Endodermal cell (in vitro differentiated cells): ENCODE results near the gene MEGF11. TPM values are rescaled to one million over a fixed set of nuclear protein-coding genes. Genes with fewer than 3 reads are reported as not detected.

Experiments
- DNase-seq: peaks from one replicate; pipeline ENCODE4 v3.0.0-alpha.2; 2017
- H3K27ac ChIP-seq: 2 replicates; pipeline ENCODE4 v1.5.1; 2013; ENCODE audit warnings: mild to moderate bottlenecking, low read depth, low read length, moderate library complexity
- H3K27me3 ChIP-seq: 2 replicates; pipeline ENCODE4 v1.6.1; 2013; ENCODE audit warnings: mild to moderate bottlenecking, low read length, moderate library complexity; ENCODE audit not compliant: insufficient read depth, control insufficient read depth, poor library complexity, severe bottlenecking
- H3K36me3 ChIP-seq: 2 replicates; pipeline ENCODE4 v1.7.0; 2013; ENCODE audit warnings: mild to moderate bottlenecking, low read length, moderate library complexity; ENCODE audit not compliant: control insufficient read depth, insufficient read depth
- H3K4me1 ChIP-seq: one replicate; pipeline ENCODE4 v1.7.0; 2013; ENCODE audit warnings: low read length; ENCODE audit not compliant: control insufficient read depth, insufficient read depth
- H3K4me3 ChIP-seq: 2 replicates; pipeline ENCODE4 v1.5.1; 2013; ENCODE audit warnings: mild to moderate bottlenecking, low read length, moderate library complexity
- H3K9ac ChIP-seq: 2 replicates; pipeline ENCODE4 v1.6.1; 2013; ENCODE audit warnings: mild to moderate bottlenecking, low read length, moderate library complexity; ENCODE audit not compliant: poor library complexity, severe bottlenecking; ENCODE audit errors: extremely low read depth
- H3K9me3 ChIP-seq: 2 replicates; pipeline ENCODE4 v1.6.1; 2013; ENCODE audit warnings: mild to moderate bottlenecking, low read length, moderate library complexity; ENCODE audit not compliant: control insufficient read depth
- H3K27ac Mint-ChIP-seq: 2 replicates; pipeline ENCODE4 v1.8.0; 2020; ENCODE audit warnings: mixed read lengths
- H3K27me3 Mint-ChIP-seq: 2 replicates; pipeline ENCODE4 v1.8.0; 2021; ENCODE audit warnings: mild to moderate bottlenecking, mixed read lengths; ENCODE audit not compliant: insufficient read depth
- H3K36me3 Mint-ChIP-seq: 2 replicates; pipeline ENCODE4 v1.8.0; 2020; ENCODE audit warnings: low read depth, mixed read lengths
- H3K4me1 Mint-ChIP-seq: 2 replicates; pipeline ENCODE4 v1.8.0; 2020; ENCODE audit warnings: mixed read lengths
- H3K4me3 Mint-ChIP-seq: 2 replicates; pipeline ENCODE4 v1.8.0; 2020; ENCODE audit warnings: mild to moderate bottlenecking, moderate library complexity, mixed read lengths
- H3K9me3 Mint-ChIP-seq: 2 replicates; pipeline ENCODE4 v1.8.0; 2020; ENCODE audit warnings: mild to moderate bottlenecking, mixed read lengths
- WGBS, 2 experiments: methylation state at CpG; one replicate each; pipeline versions ENCODE4 v1.1.5 to v1.1.7; 2013; ENCODE audit warnings: missing lambda C conversion rate in 2 of 2, mixed read lengths in 1 of 2; ENCODE audit not compliant: insufficient coverage in 1 of 2, insufficient read length in 1 of 2; 5-methylcytosine and 5-hydroxymethylcytosine counted together
- total RNA-seq, 2 donors: library from RNA; stranded (reverse); fragmentation: NEBNext Ultra II Directional in 1 of 2; extraction: Animal tissue kit (Norgen Biotek cat#: 25700) in 1 of 2; gene quantifications; 2 replicates in 1 of 2; 3 replicates in 1 of 2; pipeline ENCODE4 v1.2.1, GENCODE V29; 2021
- TF ChIP-seq, protein P1 (sequence below): fragments of 200-600 bp; sonication (generic); conservative IDR thresholded peaks from 2 replicates; pipeline ENCODE4 v1.5.0; 2021; ENCODE audit warnings: antibody characterized with exemption, mild to moderate bottlenecking

Gene MEGF11
- total RNA-seq, 2 donors from 2014 or later, result 0.73 to 1.2 TPM

DNA sequence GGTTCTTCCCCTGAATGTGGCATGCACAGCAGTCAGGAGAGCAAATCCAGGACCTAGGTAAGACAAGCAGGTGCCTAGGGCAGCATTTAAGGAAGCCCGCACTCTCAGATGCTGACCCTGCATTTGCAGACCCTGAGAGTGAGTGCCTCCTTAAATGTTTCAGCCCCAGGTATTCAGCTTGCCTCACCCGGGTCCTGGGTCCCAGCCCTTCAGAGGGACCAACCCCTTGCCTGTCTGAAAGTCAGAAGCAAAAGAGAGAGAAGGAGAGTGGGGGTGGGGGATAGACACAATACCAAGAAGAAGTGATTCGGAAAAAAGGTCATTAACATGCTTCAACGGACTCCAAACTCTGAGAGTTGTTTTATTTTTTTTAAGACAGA is 75.0 kb downstream of the MEGF11 start:
- TF ChIP-seq, protein P1, sequence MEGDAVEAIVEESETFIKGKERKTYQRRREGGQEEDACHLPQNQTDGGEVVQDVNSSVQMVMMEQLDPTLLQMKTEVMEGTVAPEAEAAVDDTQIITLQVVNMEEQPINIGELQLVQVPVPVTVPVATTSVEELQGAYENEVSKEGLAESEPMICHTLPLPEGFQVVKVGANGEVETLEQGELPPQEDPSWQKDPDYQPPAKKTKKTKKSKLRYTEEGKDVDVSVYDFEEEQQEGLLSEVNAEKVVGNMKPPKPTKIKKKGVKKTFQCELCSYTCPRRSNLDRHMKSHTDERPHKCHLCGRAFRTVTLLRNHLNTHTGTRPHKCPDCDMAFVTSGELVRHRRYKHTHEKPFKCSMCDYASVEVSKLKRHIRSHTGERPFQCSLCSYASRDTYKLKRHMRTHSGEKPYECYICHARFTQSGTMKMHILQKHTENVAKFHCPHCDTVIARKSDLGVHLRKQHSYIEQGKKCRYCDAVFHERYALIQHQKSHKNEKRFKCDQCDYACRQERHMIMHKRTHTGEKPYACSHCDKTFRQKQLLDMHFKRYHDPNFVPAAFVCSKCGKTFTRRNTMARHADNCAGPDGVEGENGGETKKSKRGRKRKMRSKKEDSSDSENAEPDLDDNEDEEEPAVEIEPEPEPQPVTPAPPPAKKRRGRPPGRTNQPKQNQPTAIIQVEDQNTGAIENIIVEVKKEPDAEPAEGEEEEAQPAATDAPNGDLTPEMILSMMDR, result no peak
- Mint-ChIP-seq H3K9me3 (no peaks in the 10 kb centered on the region), H3K4me1 (peaks cover 51% of the 10 kb centered on the region), H3K27ac (no peak overlapping the region), H3K36me3 (no peaks in the 10 kb centered on the region), H3K27me3 (no peaks in the 10 kb centered on the region), H3K4me3 (no peak overlapping the region)
- 60 to 63% methylated on average over 2 to 4 of the region's 4 CpGs for WGBS, 2 experiments
- H3K27ac ChIP-seq, result no peak overlapping the region
- H3K36me3 ChIP-seq, result no peaks in the 10 kb centered on the region
- peak; percentile 68 for DNase-seq
- H3K27me3 ChIP-seq, result no peaks in the 10 kb centered on the region
- H3K4me3 ChIP-seq, result no peak overlapping the region
- peaks cover 19% of the 10 kb centered on the region for H3K4me1 ChIP-seq
- no peaks in the 10 kb centered on the region for H3K9me3 ChIP-seq
- H3K9ac ChIP-seq, result no peak overlapping the region

DNA sequence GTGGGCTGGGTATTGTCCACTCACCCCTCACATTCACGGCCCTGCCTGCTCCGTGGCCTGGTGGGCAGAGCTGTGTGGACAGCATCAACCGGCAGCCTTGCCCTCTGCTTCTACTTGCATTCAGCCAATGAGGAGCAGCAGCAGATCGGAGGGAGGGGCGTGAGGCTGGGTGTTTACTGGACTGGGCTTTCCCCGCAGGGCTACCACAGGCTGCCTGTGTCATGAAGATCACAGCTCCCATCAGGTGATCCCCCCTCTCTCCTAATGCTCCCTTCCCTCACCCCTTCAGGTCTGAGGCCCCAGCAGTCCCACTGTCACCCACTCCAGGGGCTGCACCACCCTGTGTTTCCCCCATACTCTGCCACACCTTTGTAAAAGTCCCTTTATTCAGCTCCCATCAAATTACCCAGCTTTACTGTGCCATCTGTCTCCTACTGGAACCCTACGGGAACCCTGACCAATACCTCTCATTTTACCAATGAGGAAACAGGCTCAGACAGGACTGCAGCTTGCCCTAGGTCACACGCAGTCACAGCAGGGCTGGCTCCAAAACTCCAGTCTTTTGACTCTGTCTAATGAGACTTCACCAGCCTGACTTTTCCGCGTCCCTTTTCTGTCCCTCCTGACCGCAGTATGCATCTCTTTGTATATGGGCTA is 81.1 kb downstream of the MEGF11 start:
- H3K27me3 Mint-ChIP-seq, result no peaks in the 10 kb centered on the region
- no peak overlapping the region for H3K4me3 ChIP-seq
- 81 to 92% methylated on average over 4 to 11 of the region's 11 CpGs for WGBS, 2 experiments
- no peaks in the 10 kb centered on the region for H3K36me3 ChIP-seq
- H3K4me1 Mint-ChIP-seq, result peaks cover 10% of the 10 kb centered on the region
- H3K4me3 Mint-ChIP-seq, result no peak overlapping the region
- no peaks in the 10 kb centered on the region for H3K9me3 Mint-ChIP-seq
- H3K27ac ChIP-seq, result no peak overlapping the region
- H3K36me3 Mint-ChIP-seq, result no peaks in the 10 kb centered on the region
- TF ChIP-seq, protein P1, result no peak
- no peaks in the 10 kb centered on the region for H3K9me3 ChIP-seq
- DNase-seq, result peak; percentile 69
- no peak overlapping the region for H3K27ac Mint-ChIP-seq
- H3K4me1 ChIP-seq, result no peaks in the 10 kb centered on the region
- no peak overlapping the region for H3K9ac ChIP-seq
- no peaks in the 10 kb centered on the region for H3K27me3 ChIP-seq

DNA sequence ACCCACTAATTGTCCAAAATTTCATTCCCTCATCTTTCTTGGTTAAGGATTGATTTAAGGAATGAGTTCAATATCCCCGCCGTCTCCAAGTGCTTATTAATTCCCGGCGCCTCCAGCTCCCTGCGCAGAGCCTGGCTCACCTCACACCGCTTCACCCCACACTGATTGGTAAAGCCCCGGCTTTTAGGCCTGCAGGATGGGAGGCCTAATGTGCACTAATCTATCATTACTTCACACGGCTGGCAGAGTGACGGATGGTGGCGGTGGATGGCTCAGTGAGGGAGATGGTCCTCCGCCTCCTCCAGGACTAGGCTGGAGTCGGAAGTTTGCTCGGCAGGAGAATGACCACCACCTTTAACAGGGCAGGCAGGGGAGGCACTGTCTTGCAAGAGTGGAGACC is 81.7 kb downstream of the MEGF11 start:
- no peaks in the 10 kb centered on the region for H3K27me3 Mint-ChIP-seq
- no peaks in the 10 kb centered on the region for H3K36me3 ChIP-seq
- no peaks in the 10 kb centered on the region for H3K9me3 ChIP-seq
- H3K4me3 Mint-ChIP-seq, result no peak overlapping the region
- no peaks in the 10 kb centered on the region for H3K4me1 ChIP-seq
- WGBS, 2 experiments, result 89 to 96% methylated on average over 9 to 13 of the region's 13 CpGs
- no peak overlapping the region for H3K27ac ChIP-seq
- H3K9me3 Mint-ChIP-seq, result no peaks in the 10 kb centered on the region
- H3K27me3 ChIP-seq, result no peaks in the 10 kb centered on the region
- H3K9ac ChIP-seq, result no peak overlapping the region
- no peak overlapping the region for H3K27ac Mint-ChIP-seq
- H3K4me1 Mint-ChIP-seq, result peaks cover 10% of the 10 kb centered on the region
- H3K36me3 Mint-ChIP-seq, result no peaks in the 10 kb centered on the region
- no peak overlapping the region for H3K4me3 ChIP-seq
- no peak for DNase-seq
- TF ChIP-seq, protein P1, result no peak
